Activated naive CD8-positive, alpha-beta T cell treated with anti-CD3 and anti-CD28 coated beads, Interleukin-2, amount 50 U/mL, for 16 hours (primary cell): ENCODE data around the gene CHCHD6.

Experiments used
- DNase-seq: peaks from one replicate; pipeline ENCODE4 v3.0.0-alpha.2; 2020; ENCODE audit warnings: low read depth, low spot score

CHCHD6 gene

DNA sequence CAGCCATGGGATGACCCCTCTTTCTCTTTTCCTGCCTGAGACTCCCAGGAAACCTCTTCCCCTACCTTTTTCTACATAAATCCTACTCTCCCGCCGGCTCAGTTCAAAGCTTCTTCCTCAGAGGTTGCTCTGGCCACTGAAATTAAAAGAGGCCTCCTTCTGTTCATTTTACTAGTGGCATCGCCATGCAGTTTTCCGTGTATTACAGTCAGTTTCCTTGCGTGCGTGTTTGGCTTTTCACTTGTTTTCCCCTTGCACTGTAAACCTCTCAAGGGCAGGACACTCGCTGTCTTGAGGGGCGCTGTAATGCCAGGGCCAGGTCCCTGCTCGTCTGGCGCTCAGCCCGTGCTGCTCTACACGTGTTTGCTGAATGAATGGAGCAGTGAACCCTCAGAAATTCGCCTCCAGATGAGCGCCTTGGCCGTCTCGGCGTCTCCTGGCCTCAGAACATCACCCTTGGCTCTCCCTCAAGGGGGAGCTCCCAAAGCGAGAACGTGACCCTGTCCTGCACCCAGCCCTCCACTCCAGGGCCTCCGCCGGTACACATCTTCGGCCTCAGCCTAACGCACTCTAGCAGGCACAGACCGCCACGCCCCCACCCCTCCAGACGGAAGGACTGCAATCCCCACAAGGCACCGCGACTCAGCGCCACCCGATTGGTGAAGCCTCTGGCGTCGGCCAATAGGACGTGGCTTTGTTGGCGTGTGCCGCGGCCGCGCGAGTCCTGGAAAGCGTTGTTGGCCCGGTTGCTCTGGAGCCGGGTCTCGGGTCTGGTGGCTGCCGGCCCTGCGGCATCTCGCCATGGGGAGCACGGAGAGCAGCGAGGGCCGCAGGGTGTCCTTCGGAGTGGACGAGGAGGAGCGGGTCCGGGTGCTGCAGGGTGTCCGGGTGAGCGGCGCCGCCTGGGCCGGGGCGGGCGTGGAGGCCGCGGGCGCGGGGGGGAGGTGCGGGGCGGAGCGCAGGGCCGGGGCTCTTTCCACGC, at the start of gene CHCHD6:
Gene CHCHD6 (plus strand): TSS at position 729 of the 982 bp plus-strand sequence. CDS start 73 bp downstream, at position 802.
- peak; percentile 95 for DNase-seq

GRCh38 chr3:126654571-126655383, 49.3 kb upstream of the CHCHD6 start, which contains the start of gene TXNRD3:
Gene TXNRD3 (minus strand): TSS chr3:126655124.
- peak; percentile 75 for DNase-seq

- no peak for DNase-seq
Observed at GRCh38 chr3:126655887-126656286, 48.2 kb upstream of the CHCHD6 start.

GRCh38 chr3:126656371-126657134, 47.5 kb upstream of the CHCHD6 start:
- DNase-seq, result no peak

- no peak for DNase-seq
Observed at GRCh38 chr3:126657901-126658300, 46.1 kb upstream of the CHCHD6 start.

- DNase-seq, result no peak
Observed at GRCh38 chr3:126658584-126658983, 45.5 kb upstream of the CHCHD6 start.

DNA sequence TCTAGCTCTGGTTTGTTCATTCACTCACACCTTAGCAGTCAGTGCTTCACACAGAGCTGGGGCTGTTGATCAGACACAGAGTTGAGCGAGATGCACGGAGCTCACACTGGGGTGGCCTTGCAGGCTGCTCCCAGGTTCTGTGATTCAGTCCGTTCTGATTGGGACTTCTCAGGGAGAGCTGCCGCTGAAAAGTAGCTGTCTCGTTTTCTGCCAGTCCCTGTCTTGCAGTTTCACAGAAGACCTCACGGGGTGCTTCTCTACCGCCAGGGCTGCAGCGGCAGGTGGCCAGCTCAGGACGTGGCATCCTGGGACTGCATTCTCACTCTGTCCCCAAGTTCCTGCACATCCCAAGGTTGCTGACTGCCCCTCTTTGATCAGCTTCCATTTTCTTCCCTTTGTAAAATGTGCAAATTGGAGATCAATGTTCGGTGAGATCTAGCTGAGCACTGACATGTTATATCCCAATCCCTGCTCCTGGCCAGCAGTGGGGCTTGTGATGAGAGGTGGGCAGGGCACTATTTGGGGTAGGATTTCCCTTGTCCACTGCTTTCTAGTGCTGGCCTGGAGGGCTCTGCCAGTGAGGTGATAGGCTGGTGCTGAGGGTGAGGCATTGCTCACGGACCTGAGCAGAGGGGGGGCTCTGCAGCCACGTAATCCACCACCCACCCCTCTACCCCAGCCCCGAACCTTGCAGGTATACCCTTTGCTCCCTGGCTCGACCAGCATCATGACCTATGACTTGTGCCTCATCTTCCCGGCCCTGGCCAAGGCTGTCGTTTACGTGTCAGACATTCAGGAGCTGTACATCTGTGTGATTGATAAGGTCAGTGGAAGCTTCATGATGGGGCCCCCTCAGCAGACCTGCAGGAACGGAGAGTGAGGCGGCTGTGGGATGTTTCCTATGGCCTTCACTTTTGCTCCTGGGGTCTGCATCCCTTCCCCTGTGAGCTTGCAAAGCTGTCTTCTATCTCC, 43.8 kb upstream of the CHCHD6 start:
- no peak for DNase-seq

DNA sequence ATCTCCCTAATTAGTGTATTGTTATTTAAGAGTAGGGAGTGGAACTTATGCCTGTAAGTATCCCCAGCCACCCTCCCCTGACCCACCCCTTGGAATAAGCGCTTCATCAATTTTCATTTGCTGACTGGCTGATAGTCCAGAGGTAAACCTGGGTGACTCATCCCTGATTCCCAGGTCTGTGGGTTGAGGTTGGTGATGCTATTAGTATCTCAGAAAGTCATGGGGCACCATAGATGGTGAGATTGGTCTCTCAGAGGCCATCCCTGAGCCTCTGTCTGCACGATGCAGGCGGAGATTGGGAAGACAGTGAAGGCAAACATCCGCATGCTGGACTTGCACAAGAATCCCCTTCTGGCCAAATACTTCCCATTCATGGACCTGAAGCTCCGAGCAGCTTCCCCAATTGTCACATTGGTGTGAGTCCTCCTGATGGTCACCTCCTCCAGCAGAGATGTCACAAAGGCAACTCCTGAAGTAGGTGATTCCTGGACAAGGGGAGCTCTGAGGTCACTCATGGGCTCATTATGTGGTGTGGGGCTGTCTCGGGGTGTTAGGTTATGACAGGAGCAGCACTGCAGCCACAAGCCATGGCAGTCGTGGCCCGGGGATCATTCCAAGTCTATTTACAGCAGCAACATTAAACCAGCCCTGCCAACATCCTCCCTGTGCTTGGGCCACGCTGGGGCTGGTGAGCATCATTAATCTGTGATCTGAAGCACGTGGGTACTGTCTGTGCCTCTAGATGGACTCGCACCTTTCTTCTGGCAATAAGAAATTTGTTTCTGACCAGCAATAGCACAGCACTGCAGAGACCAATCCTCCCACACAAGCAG, 42.3 kb upstream of the CHCHD6 start:
- DNase-seq, result no peak

- DNase-seq, result no peak
Observed at GRCh38 chr3:126663257-126663656, 40.8 kb upstream of the CHCHD6 start.

GRCh38 chr3:126663750-126664149, 40.3 kb upstream of the CHCHD6 start:
- no peak for DNase-seq

- DNase-seq, result no peak
Observed at GRCh38 chr3:126664591-126665214, 39.3 kb upstream of the CHCHD6 start.

GRCh38 chr3:126665221-126665936, 38.7 kb upstream of the CHCHD6 start:
- no peak for DNase-seq

GRCh38 chr3:126665959-126666657, 37.9 kb upstream of the CHCHD6 start:
- no peak for DNase-seq

DNA sequence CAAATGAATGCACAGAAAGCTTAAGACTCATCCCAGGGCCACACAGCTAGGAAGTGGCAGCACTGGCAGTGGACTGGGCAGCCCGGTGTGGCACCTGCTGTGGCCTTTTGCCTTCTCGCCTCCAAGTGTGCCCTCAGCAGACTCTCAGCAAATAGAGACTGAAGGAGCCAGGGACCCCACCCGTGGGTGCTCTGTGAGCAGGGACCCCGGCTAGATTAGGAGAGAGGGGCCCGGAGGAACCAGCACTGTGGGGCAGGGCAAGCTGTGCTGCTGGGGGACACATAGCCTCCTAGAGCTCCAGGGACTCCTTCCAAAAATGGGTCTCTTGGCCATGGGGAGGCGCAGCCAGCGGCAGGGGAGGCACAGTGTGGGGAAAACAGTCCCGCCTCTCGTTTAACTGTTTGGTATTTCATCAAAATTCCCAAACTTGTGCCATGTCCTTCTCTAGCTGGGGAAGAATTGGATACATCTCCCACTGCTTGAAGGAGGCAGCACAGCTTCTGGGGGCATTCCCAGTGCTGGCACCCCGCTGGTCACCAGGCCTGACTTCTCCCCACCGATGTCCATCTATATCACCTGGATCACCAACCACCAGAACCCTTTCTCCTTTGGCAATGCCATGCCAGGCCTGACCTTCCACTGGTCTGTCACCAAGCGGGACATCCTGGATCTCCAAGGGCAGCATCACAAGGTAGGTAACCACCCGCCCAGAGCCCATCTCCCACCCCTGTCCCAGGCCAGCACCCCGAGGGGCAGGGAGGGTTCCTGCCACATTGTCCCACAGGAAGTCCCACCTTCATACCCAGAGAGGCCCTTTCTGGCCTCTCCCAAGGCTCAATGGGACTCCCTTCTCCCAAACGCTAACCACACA, 37.1 kb upstream of the CHCHD6 start:
- DNase-seq, result no peak

GRCh38 chr3:126667631-126668449, 36.2 kb upstream of the CHCHD6 start:
- DNase-seq, result no peak
